IMR-90 (cell line): ENCODE data around the gene TACC2. TPM values are rescaled to one million over a fixed set of nuclear protein-coding genes. Genes with fewer than 3 reads are reported as not detected.

Experiments
- ATAC-seq: fragments of 200-7000 bp; cut with Tn5 transposase; 2 replicates; pipeline ENCODE4 v1.9.1; 2020; ENCODE audit warnings: low read depth, mild to moderate bottlenecking, moderate library complexity
- BruUV-seq: library from RNA; stranded (reverse); fragments of 400-500 nt; replicated peaks from 2 replicates; lab custom pipeline; 2021; lab: Mats Ljungman, UMichigan
- CTCF ChIA-PET: fragments of 300-600 bp; formaldehyde crosslinking; extraction: SDS; loops from one replicate; lab custom pipeline; 2021; ENCODE audit warnings: antibody characterized with exemption; lab: Yijun Ruan, JAX
- POLR2A ChIA-PET: fragments of 300-600 bp; sonication (Branson Sonifier 250); formaldehyde crosslinking; loops from one replicate; lab custom pipeline; 2022; ENCODE audit warnings: antibody characterized with exemption; ENCODE audit not compliant: unreplicated experiment; lab: Charles Lee
- DNase-seq: peaks from one replicate; pipeline ENCODE4 v3.0.0; 2013
- H2AFZ ChIP-seq: replicated peaks from 2 replicates; pipeline ENCODE3; 2013; ENCODE audit warnings: low read length, mild to moderate bottlenecking; ENCODE audit not compliant: poor library complexity
- H2AK5ac ChIP-seq: 2 replicates; pipeline ENCODE4 v1.6.1; 2013; ENCODE audit warnings: low read depth, low read length, inconsistent platforms
- H2AK9ac ChIP-seq: replicated peaks from 2 replicates; pipeline ENCODE3; 2013; ENCODE audit warnings: mild to moderate bottlenecking, low read depth, low read length, moderate library complexity; ENCODE audit not compliant: poor library complexity
- H2BK120ac ChIP-seq: 2 replicates; pipeline ENCODE4 v1.6.1; 2013; ENCODE audit warnings: low read depth, low read length, inconsistent platforms
- H2BK15ac ChIP-seq: 3 replicates; pipeline ENCODE4 v1.6.1; 2013; ENCODE audit warnings: low read depth, low read length, inconsistent platforms
- H2BK20ac ChIP-seq: 2 replicates; pipeline ENCODE4 v1.6.1; 2013; ENCODE audit warnings: low read depth, mild to moderate bottlenecking, inconsistent platforms, low read length, moderate library complexity
- H2BK5ac ChIP-seq: 2 replicates; pipeline ENCODE4 v1.6.1; 2013; ENCODE audit warnings: mild to moderate bottlenecking, low read depth, low read length, inconsistent platforms; ENCODE audit not compliant: poor library complexity, severe bottlenecking
- H3K14ac ChIP-seq: replicated peaks from 2 replicates; pipeline ENCODE4 v1.6.1; 2013; ENCODE audit warnings: low read depth, low read length, inconsistent platforms
- H3K18ac ChIP-seq: 2 replicates; pipeline ENCODE4 v1.6.1; 2013; ENCODE audit warnings: low read depth, low read length, control low read depth
- H3K23ac ChIP-seq: 2 replicates; pipeline ENCODE4 v1.6.1; 2013; ENCODE audit warnings: low read depth, low read length, inconsistent platforms
- H3K27ac ChIP-seq: 2 replicates; pipeline ENCODE4 v1.5.1; 2013; ENCODE audit warnings: mild to moderate bottlenecking, control low read depth, low read length; ENCODE audit not compliant: insufficient read depth
- H3K27me3 ChIP-seq: 2 replicates; pipeline ENCODE4 v1.6.1; 2013; ENCODE audit warnings: low read length; ENCODE audit not compliant: control insufficient read depth, insufficient read depth
- H3K36me3 ChIP-seq: 2 replicates; pipeline ENCODE4 v1.6.1; 2013; ENCODE audit warnings: low read length, mixed read lengths; ENCODE audit not compliant: control insufficient read depth, insufficient read depth
- H3K4ac ChIP-seq: 2 replicates; pipeline ENCODE4 v1.6.1; 2013; ENCODE audit warnings: low read depth, low read length, inconsistent platforms
- H3K4me1 ChIP-seq: 2 replicates; pipeline ENCODE4 v1.6.1; 2013; ENCODE audit warnings: low read length, mixed read lengths; ENCODE audit not compliant: control insufficient read depth, insufficient read depth
- H3K4me2 ChIP-seq: 2 replicates; pipeline ENCODE4 v1.6.1; 2013; ENCODE audit warnings: low read depth, mild to moderate bottlenecking, control low read depth, low read length, moderate library complexity
- H3K4me3 ChIP-seq: 2 replicates; pipeline ENCODE4 v1.5.1; 2013; ENCODE audit warnings: low read depth, mild to moderate bottlenecking, control low read depth, low read length, moderate library complexity; ENCODE audit not compliant: insufficient read depth
- H3K56ac ChIP-seq: 2 replicates; pipeline ENCODE4 v1.6.1; 2013; ENCODE audit warnings: low read length, inconsistent platforms; ENCODE audit not compliant: insufficient read depth; ENCODE audit errors: extremely low read depth
- H3K79me1 ChIP-seq, 2 experiments: 2 replicates each; pipeline ENCODE4 v1.6.1; 2013; ENCODE audit warnings: low read length in 2 of 2, inconsistent platforms in 1 of 2, low read depth in 1 of 2
- H3K9ac ChIP-seq: 2 replicates; pipeline ENCODE4 v1.6.1; 2013; ENCODE audit warnings: low read depth, low read length, control low read depth
- H3K9me1 ChIP-seq: 2 replicates; pipeline ENCODE4 v1.6.1; 2013; ENCODE audit warnings: low read length, inconsistent platforms; ENCODE audit not compliant: insufficient read depth
- H3K9me3 ChIP-seq: 2 replicates; pipeline ENCODE4 v1.6.1; 2013; ENCODE audit warnings: low read length; ENCODE audit not compliant: control insufficient read depth, insufficient read depth
- H4K20me1 ChIP-seq: 2 replicates; pipeline ENCODE4 v1.6.1; 2013; ENCODE audit warnings: low read length, inconsistent platforms; ENCODE audit not compliant: insufficient read depth
- H4K5ac ChIP-seq: 2 replicates; pipeline ENCODE4 v1.6.1; 2013; ENCODE audit warnings: mild to moderate bottlenecking, low read depth, low read length, control low read depth
- H4K8ac ChIP-seq, 2 experiments: 2 replicates each; pipeline ENCODE4 v1.6.1; 2013; ENCODE audit warnings: low read depth in 2 of 2, low read length in 2 of 2, control low read depth in 1 of 2, inconsistent platforms in 1 of 2
- H4K91ac ChIP-seq: 2 replicates; pipeline ENCODE4 v1.6.1; 2013; ENCODE audit warnings: low read depth, low read length, inconsistent platforms; ENCODE audit not compliant: insufficient read depth
- BHLHE40 ChIP-seq: fragments of 150-350 bp; IDR thresholded peaks from 2 replicates; pipeline ENCODE4 v1.6.1; 2016; ENCODE audit warnings: mild to moderate bottlenecking, low read depth, low read length
- CEBPB ChIP-seq: IDR thresholded peaks from 2 replicates; pipeline ENCODE4 v1.6.1; 2012; ENCODE audit warnings: low read depth, low read length, improper control_type of control experiment
- CHD1 ChIP-seq: IDR thresholded peaks from 2 replicates; pipeline ENCODE4 v1.6.1; 2012; ENCODE audit warnings: low read depth, low read length, improper control_type of control experiment
- FOS ChIP-seq: fragments of 150-350 bp; IDR thresholded peaks from 2 replicates; pipeline ENCODE4 v1.6.1; 2016; ENCODE audit warnings: low read depth, low read length
- MXI1 ChIP-seq: IDR thresholded peaks from 2 replicates; pipeline ENCODE4 v1.6.1; 2012; ENCODE audit warnings: low read depth, mild to moderate bottlenecking, low read length, moderate library complexity, borderline replicate concordance
- NFE2L2 ChIP-seq: fragments of 150-350 bp; IDR thresholded peaks from 2 replicates; pipeline ENCODE4 v1.6.1; 2016; ENCODE audit warnings: low read depth, mild to moderate bottlenecking, low read length
- POLR2A ChIP-seq: IDR thresholded peaks from 2 replicates; pipeline ENCODE4 v1.6.1; 2012; ENCODE audit warnings: mild to moderate bottlenecking, low read depth, low read length
- RAD21 ChIP-seq: IDR thresholded peaks from 2 replicates; pipeline ENCODE4 v1.6.1; 2012; ENCODE audit warnings: low read length, improper control_type of control experiment
- RFX5 ChIP-seq: IDR thresholded peaks from 2 replicates; pipeline ENCODE4 v1.8.0; 2012; ENCODE audit warnings: low read depth, mild to moderate bottlenecking, low read length, moderate library complexity
- SMC3 ChIP-seq: fragments of 150-350 bp; IDR thresholded peaks from 2 replicates; pipeline ENCODE4 v1.6.1; 2016; ENCODE audit warnings: low read depth, mild to moderate bottlenecking, antibody characterized with exemption, low read length, moderate library complexity
- WGBS, 2 experiments: methylation state at CpG; one replicate each; pipeline versions ENCODE4 v1.1.5 to v1.1.7; 2013; ENCODE audit warnings: missing lambda C conversion rate in 2 of 2; ENCODE audit not compliant: insufficient read length in 1 of 2; ENCODE audit errors: extremely low coverage in 2 of 2; 5-methylcytosine and 5-hydroxymethylcytosine counted together
- dilution Hi-C: fragments of 300-500 bp; cut with HindIII; formaldehyde crosslinking; loops from one replicate; pipeline ENCODE4 v1.14.3; 2018; ENCODE audit warnings: low sequenced_read_pairs; ENCODE audit not compliant: unreplicated experiment
- in situ Hi-C: fragments of 300-500 bp; cut with MboI; formaldehyde crosslinking; loops from 3 replicates; pipeline ENCODE4 v1.14.3; 2019; ENCODE audit warnings: low sequenced_read_pairs, inconsistent platforms, mixed read lengths
- intact Hi-C: fragments of 100-400 bp; cut with micrococcal nuclease; formaldehyde crosslinking; loops from 2 replicates; pipeline ENCODE4 v1.10.0; 2022
- polyA plus RNA-seq, 3 experiments: library from polyadenylated mRNA; depleted of rRNA; stranded (reverse); fragments of >200 nt; gene quantifications; 2 replicates each; pipeline ENCODE4 v1.2.3, GENCODE V29; 2012; ENCODE audit warnings: low replicate concordance in 1 of 3
- total RNA-seq: library from RNA; depleted of rRNA; stranded (reverse); fragments of >200 nt; gene quantifications from 2 replicates; pipeline ENCODE4 v1.2.3, GENCODE V29; 2012
- TF ChIP-seq, protein P1 (sequence below): fragments of 150-350 bp; IDR thresholded peaks from 2 replicates; pipeline ENCODE4 v1.6.1; 2017; ENCODE audit warnings: mild to moderate bottlenecking, antibody characterized with exemption, low read length, low read depth

The TACC2 gene
- total and polyA plus RNA-seq, 2 of the 4 experiments (the other 2 are of a cell fraction): 2.9 to 15.4 TPM

DNA sequence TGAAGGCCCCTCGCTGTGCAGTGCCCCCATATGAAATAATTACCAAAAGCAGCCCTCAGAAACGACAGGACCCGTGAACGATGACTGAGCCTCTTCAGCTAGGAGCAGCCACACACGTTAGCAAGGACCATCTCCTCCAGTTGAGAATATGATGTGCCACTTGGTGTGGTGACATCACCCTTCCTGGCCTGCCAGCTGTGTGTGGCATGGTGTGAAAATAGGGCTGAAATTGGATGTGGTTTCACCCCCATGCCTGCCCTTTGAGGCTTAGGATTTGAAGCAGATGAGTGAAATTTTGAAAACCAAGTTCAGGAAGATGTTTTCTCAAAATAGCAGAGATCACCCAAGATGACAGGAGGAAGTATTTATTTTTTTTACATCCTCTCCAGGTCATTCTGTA is 233.0 kb downstream of the TACC2 start:
- ATAC-seq (no peak), DNase-seq (no peak)
- no peak overlapping the region for H2BK20ac ChIP-seq
- H3K56ac ChIP-seq: no peak overlapping the region
- no peak overlapping the region for H2BK15ac ChIP-seq
- H4K91ac ChIP-seq: no peak overlapping the region
- ChIA-PET POLR2A (no interaction called here), CTCF (no interaction called here)
- H2AK9ac ChIP-seq: no peak overlapping the region
- no peak overlapping the region for H3K9ac ChIP-seq
- H3K36me3 ChIP-seq: peaks cover 20% of the 10 kb centered on the region
- no peak overlapping the region for H4K8ac ChIP-seq
- no peak overlapping the region for H4K5ac ChIP-seq
- no peak overlapping the region for H3K4me2 ChIP-seq
- H2BK5ac ChIP-seq: no peak overlapping the region
- no TSS peak for BruUV-seq
- no peaks in the 10 kb centered on the region for H3K27me3 ChIP-seq
- no peak overlapping the region for H3K14ac ChIP-seq
- H2AFZ ChIP-seq: no peak overlapping the region
- no peak overlapping the region for H3K23ac ChIP-seq
- H3K4me1 ChIP-seq: no peaks in the 10 kb centered on the region
- 100% methylated on average over 4 of the region's 5 CpGs; no CpG with 5 or more reads in 1 of the 2 experiments for WGBS, 2 experiments
- no peak for TF ChIP-seq FOS
- no peak for TF ChIP-seq RFX5
- TF ChIP-seq MXI1: no peak
- no peak for TF ChIP-seq RAD21
- TF ChIP-seq SMC3: no peak
- TF ChIP-seq CEBPB: no peak
- TF ChIP-seq CHD1: no peak
- TF ChIP-seq POLR2A: no peak
- no peak for TF ChIP-seq BHLHE40
- TF ChIP-seq NFE2L2: no peak
- TF ChIP-seq, protein P1, sequence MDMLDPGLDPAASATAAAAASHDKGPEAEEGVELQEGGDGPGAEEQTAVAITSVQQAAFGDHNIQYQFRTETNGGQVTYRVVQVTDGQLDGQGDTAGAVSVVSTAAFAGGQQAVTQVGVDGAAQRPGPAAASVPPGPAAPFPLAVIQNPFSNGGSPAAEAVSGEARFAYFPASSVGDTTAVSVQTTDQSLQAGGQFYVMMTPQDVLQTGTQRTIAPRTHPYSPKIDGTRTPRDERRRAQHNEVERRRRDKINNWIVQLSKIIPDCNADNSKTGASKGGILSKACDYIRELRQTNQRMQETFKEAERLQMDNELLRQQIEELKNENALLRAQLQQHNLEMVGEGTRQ: no peak
- H3K9me3 ChIP-seq: no peaks in the 10 kb centered on the region
- no peak overlapping the region for H3K4ac ChIP-seq
- H3K9me1 ChIP-seq: peaks cover 3% of the 10 kb centered on the region; the same call in 1 of the 2 replicates
- intact Hi-C loops: no loop called here
- dilution Hi-C loops: no loop called here
- no peak overlapping the region for H3K4me3 ChIP-seq
- no peak overlapping the region for H2BK120ac ChIP-seq
- in situ Hi-C loops: no loop called here
- H2AK5ac ChIP-seq: no peak overlapping the region
- no peak overlapping the region for H3K18ac ChIP-seq
- no peaks in the 10 kb centered on the region; a peak in 1 of 4 replicates for H3K79me1 ChIP-seq
- no peak overlapping the region for H3K27ac ChIP-seq
- H4K20me1 ChIP-seq: no peaks in the 10 kb centered on the region
